AG09319 (cell line): ENCODE measurements around the gene FUS.

Experiments
- DNase-seq: peaks from one replicate; pipeline ENCODE4 v3.0.0-alpha.2; 2010; ENCODE audit warnings: low read depth; ENCODE audit errors: extremely low read depth
- TF ChIP-seq, protein P1 (sequence below): IDR thresholded peaks from 2 replicates; pipeline ENCODE4 v1.5.1; 2011; ENCODE audit warnings: low read depth, mild to moderate bottlenecking, inconsistent platforms, low read length, moderate library complexity

FUS gene

DNA sequence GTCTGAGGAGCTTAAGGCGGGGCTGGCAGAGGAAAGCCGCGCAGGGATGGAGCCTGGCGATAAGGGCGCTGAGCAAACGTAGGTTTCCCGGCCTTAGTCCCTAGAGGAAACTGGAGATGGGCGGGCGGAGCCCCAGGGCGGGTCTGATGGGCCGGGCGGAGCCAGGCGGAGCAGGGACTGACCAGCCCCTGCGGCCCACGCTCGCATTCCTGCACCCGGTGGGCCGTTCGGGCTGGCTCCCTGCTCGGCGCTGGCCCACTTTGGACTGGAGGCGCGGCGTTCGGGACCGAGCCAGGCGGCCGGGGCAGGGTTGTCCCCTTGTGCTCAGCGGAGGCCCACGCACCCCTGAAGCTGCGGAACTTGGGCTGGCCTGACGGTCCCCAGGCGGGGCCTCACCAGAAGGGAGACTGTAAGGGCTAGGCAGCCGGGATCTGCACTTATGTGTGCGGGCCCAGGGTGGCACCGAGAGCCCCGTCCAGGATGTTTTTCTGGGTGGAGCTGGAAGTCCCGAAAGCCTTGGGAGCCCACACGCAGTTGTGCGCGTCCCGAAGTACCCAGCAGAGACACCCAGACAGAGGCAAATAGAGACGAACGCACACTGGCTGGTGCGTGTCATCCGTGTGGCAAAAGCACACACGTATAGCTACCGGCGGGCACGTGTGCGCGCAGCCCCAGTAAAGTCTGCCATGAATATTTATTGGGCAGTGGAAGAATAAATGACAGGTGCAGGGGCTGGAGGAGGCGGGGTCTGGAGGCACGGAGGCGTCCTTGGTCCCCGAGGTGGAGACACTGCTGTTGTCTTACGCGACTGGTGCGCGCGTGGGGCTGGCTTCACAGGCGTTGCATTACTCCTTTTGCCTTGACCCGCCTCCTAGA is 35.6 kb downstream of the FUS start:
- no peak for DNase-seq
- TF ChIP-seq, protein P1, sequence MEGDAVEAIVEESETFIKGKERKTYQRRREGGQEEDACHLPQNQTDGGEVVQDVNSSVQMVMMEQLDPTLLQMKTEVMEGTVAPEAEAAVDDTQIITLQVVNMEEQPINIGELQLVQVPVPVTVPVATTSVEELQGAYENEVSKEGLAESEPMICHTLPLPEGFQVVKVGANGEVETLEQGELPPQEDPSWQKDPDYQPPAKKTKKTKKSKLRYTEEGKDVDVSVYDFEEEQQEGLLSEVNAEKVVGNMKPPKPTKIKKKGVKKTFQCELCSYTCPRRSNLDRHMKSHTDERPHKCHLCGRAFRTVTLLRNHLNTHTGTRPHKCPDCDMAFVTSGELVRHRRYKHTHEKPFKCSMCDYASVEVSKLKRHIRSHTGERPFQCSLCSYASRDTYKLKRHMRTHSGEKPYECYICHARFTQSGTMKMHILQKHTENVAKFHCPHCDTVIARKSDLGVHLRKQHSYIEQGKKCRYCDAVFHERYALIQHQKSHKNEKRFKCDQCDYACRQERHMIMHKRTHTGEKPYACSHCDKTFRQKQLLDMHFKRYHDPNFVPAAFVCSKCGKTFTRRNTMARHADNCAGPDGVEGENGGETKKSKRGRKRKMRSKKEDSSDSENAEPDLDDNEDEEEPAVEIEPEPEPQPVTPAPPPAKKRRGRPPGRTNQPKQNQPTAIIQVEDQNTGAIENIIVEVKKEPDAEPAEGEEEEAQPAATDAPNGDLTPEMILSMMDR: no peak

DNA sequence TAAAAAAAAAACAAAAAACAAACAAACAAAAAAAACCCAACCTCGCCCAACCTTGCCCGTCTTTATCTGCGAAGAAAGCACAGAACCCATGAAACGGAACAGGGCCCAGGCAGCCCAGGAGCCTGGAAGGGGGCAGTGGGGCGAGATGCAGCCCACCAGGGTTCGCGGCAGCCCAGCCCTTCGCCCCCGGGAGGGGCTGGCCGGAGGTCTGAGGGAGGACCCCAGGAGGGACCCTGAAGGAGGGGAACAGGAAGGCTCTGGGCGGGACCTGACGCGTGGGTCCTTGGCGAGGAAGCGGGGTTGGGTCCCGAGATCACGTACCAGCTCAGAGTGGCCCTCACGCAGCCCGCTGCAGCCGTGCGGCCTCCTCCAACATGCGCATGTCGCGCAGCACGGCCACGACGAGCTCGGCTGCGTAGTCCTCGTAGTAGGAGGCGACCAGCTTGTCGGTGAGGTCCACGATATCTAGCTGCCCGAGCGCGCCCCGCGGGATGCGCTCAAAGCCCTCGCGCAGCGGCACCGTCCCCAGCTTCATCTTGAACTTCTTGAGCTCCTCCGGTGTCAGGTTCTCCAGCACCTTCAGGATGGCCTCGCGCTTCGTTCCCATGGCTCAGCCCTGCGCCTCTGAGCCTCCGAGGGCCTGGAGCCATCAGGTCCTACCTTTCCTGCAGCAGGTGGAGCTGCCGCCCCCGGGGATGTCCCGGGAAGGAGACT is 36.6 kb downstream of the FUS start, which contains the start of gene PYDC1:
Gene PYDC1 (minus strand): TSS at position 714 of the 714 bp plus-strand sequence. CDS start 107 bp downstream, at position 607.
- no peak for DNase-seq
- TF ChIP-seq, protein P1: no peak

- DNase-seq: no peak
- TF ChIP-seq, protein P1: no peak
Observed at GRCh38 chr16:31217136-31217530, 37.2 kb downstream of the FUS start.

DNA sequence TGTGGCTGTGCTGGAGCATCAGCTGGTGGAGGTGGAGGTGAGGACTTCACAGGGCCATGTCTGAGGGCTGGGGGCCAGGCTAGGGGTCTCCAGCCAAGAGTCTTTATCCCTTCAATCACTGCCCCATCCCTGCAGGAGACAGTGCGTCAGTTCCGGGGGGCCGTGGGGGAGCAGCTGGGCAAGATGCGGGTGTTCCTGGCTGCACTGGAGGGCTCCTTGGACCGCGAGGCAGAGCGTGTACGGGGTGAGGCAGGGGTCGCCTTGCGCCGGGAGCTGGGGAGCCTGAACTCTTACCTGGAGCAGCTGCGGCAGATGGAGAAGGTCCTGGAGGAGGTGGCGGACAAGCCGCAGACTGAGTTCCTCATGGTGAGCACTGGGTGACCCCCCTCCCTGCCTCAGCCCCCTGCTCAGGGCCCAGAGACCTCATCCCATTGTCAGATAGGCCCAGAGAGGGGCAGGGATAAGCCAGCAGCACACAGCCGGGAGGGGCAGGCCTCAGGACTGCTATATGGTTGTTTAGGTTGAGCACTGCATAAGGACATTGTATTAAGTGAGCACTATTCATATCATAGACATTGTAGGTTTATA is 39.3 kb downstream of the FUS start:
- TF ChIP-seq, protein P1: no peak
- no peak for DNase-seq

GRCh38 chr16:31221357-31222160 is 41.6 kb downstream of the FUS start:
- no peak for DNase-seq

DNA sequence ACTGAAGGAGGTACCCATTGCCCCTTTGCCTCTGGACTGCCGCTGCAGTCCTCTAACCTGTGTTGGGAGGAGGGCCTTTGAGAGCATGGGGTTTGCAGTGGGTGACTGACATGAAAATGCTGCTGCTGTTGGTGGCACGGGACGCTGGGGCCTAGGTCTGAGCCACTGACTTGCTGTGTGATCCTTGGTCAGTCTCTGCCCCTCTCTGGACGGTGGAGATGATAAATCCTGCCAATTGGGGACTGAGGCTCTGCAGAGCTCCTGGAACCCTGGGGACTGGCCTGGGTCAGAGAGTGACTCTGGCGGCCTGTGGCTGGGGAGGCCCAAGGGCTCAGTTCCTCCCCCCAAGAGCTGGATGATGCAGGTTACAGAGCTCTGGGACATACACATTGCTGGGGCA is 43.1 kb downstream of the FUS start:
- no peak for DNase-seq
- TF ChIP-seq, protein P1: no peak

More at GRCh38 chr16:31221357-31222160, 41.6 kb downstream of the FUS start:
- TF ChIP-seq, protein P1: no peak
